HepG2 (cell line): Measurements from ENCODE around the gene NR2F6. TPM values are rescaled to one million over a fixed set of nuclear protein-coding genes. Genes with fewer than 3 reads are reported as not detected.

ENCODE experiments used
- CEBPZ ChIP-seq: IDR thresholded peaks from 2 replicates; pipeline ENCODE4 v1.6.1; 2012; ENCODE audit warnings: low read length, improper control_type of control experiment
- CSRNP2 ChIP-seq: sonication (generic); formaldehyde crosslinking; conservative IDR thresholded peaks from 2 replicates; pipeline ENCODE4 v1.8.0; 2022; ENCODE audit warnings: low read depth, missing genetic modification reagents
- HNRNPLL ChIP-seq: fragments of 200-400 bp; formaldehyde crosslinking; IDR thresholded peaks from 2 replicates; pipeline ENCODE4 v1.6.1; 2017; ENCODE audit warnings: mild to moderate bottlenecking, low read depth, low read length; ENCODE audit not compliant: poor library complexity, severe bottlenecking
- PRDM10 ChIP-seq: sonication (generic); formaldehyde crosslinking; IDR thresholded peaks from 2 replicates; pipeline ENCODE4 v1.4.0; 2020; ENCODE audit warnings: low read depth, missing genetic modification reagents
- RAD21 ChIP-seq: fragments of 450-650 bp; formaldehyde crosslinking; IDR thresholded peaks from 2 replicates; pipeline ENCODE4 v1.5.0; 2020; ENCODE audit warnings: mild to moderate bottlenecking
- TRIM24 ChIP-seq: sonication (generic); formaldehyde crosslinking; IDR thresholded peaks from 2 replicates; pipeline ENCODE4 v1.8.0; 2022; ENCODE audit warnings: mild to moderate bottlenecking, missing genetic modification reagents
- ZBTB25 ChIP-seq: IDR thresholded peaks from 2 replicates; pipeline ENCODE4 v1.6.1; 2018; ENCODE audit warnings: missing genetic modification reagents
- ZNF142 ChIP-seq: sonication (generic); formaldehyde crosslinking; IDR thresholded peaks from 2 replicates; pipeline ENCODE4 v1.4.0; 2020; ENCODE audit warnings: missing genetic modification reagents
- ZNF839 ChIP-seq: sonication (generic); formaldehyde crosslinking; IDR thresholded peaks from 2 replicates; pipeline ENCODE4 v1.4.0; 2020; ENCODE audit warnings: missing genetic modification reagents, mild to moderate bottlenecking, borderline replicate concordance
- polyA plus RNA-seq, 8 experiments: library from polyadenylated mRNA; depleted of rRNA in 3 of 8; stranded (reverse) in 7 of 8; unstranded in 1 of 8; fragments of >200 nt; fragmentation: Illumina TruSeq in 4 of 8; extraction: Trizol in 4 of 8; gene quantifications; 2 replicates each; pipeline versions ENCODE4 v1.2.1 to v1.2.3, GENCODE V29; 2011 to 2016; ENCODE audit warnings: low read depth in 4 of 8, missing spikeins in 1 of 8, mixed read lengths in 1 of 8; ENCODE audit not compliant: insufficient read depth in 1 of 8
- total RNA-seq, 5 experiments: library from RNA; depleted of rRNA; stranded (reverse); fragments of >200 nt; fragmentation: Illumina TruSeq; extraction: Trizol; gene quantifications; 2 replicates each; pipeline ENCODE4 v1.2.3, GENCODE V29; 2016; ENCODE audit warnings: low read depth in 1 of 5

Gene NR2F6
- total and polyA plus RNA-seq, 2 of the 13 experiments (the other 11 are each of a cell fraction or from before 2014, with no cell fraction given), result 30.9 to 72.4 TPM

GRCh38 chr19:17244618-17245534 is 843 bp downstream of the NR2F6 start (continued):
- TF ChIP-seq CEBPZ (no peak), ZNF839 (CRISPR knock-in tag) (no peak), ZNF142 (CRISPR knock-in tag) (no peak), HNRNPLL (peak; percentile 8), RAD21 (CRISPR knock-in tag) (peak; percentile 19; the same call in 1 of the 2 replicates), PRDM10 (no peak), ZBTB25 (no peak), TRIM24 (CRISPR knock-in tag) (no peak), CSRNP2 (no peak)
